Muscle layer of duodenum (tissue), 2 donors: ENCODE results near the gene CYP1B1.
"Not testable (repeated sequence)": the region's sequence is repeated elsewhere in the genome, so short reads cannot be mapped to it uniquely, and the experiment has no call there.

Experiments
- H3K27ac ChIP-seq: one replicate; pipeline ENCODE4 v1.7.0; 2013; ENCODE audit warnings: mild to moderate bottlenecking, low read length
- H3K27me3 ChIP-seq: one replicate; pipeline ENCODE4 v1.7.0; 2013; ENCODE audit warnings: low read depth, mild to moderate bottlenecking, control low read depth, low read length
- H3K36me3 ChIP-seq, 2 donors: one replicate each; pipeline ENCODE4 v1.7.0; 2013; ENCODE audit warnings: low read length in 2 of 2, control low read depth in 1 of 2, mild to moderate bottlenecking in 1 of 2; ENCODE audit not compliant: insufficient read depth in 2 of 2, control insufficient read depth in 1 of 2
- H3K4me1 ChIP-seq, 2 donors: one replicate each; pipeline ENCODE4 v1.7.0; 2013; ENCODE audit warnings: low read length in 2 of 2, mild to moderate bottlenecking in 2 of 2, control low read depth in 1 of 2, moderate library complexity in 1 of 2; ENCODE audit not compliant: insufficient read depth in 2 of 2, control insufficient read depth in 1 of 2
- H3K4me3 ChIP-seq, 2 donors: one replicate each; pipeline ENCODE4 v1.7.0; 2013; ENCODE audit warnings: low read length in 2 of 2, low read depth in 1 of 2, mild to moderate bottlenecking in 1 of 2
- H3K9me3 ChIP-seq, 2 donors: one replicate each; pipeline ENCODE4 v1.7.0; 2013; ENCODE audit warnings: low read length in 2 of 2, control low read depth in 1 of 2, mild to moderate bottlenecking in 1 of 2; ENCODE audit not compliant: control insufficient read depth in 1 of 2
- donor health status: healthy.

Gene CYP1B1

DNA sequence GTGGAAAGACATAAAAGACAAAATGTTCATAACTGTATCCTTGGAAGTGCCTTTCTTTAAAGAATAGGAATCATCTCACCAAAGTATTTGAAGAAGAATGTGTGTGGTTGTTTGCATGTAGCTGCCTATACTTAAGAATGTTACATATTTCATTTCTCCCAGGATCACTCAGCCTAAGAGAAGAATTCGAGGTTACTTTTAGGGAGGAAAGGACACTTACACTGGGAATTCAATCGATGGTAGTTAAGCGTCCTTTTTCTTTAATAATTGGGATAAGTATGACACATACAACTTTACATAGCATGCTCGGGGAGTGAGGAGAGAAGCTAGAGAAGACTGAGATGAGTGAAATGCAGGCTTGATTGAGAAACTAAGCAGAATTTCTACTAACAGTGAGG is 22.0 kb upstream of the CYP1B1 start:
- Histone ChIP-seq H3K27ac (peak overlapping the region; percentile 67), H3K9me3 (no peaks in the 10 kb centered on the region), H3K27me3 (no peaks in the 10 kb centered on the region), H3K4me3 (peak overlapping the region in 1 of 2 donors; percentile 45), H3K4me1 (peaks cover 18% of the 10 kb centered on the region in 2 donors), H3K36me3 (peaks cover 0 to 4% of the 10 kb centered on the region in 2 donors)

DNA sequence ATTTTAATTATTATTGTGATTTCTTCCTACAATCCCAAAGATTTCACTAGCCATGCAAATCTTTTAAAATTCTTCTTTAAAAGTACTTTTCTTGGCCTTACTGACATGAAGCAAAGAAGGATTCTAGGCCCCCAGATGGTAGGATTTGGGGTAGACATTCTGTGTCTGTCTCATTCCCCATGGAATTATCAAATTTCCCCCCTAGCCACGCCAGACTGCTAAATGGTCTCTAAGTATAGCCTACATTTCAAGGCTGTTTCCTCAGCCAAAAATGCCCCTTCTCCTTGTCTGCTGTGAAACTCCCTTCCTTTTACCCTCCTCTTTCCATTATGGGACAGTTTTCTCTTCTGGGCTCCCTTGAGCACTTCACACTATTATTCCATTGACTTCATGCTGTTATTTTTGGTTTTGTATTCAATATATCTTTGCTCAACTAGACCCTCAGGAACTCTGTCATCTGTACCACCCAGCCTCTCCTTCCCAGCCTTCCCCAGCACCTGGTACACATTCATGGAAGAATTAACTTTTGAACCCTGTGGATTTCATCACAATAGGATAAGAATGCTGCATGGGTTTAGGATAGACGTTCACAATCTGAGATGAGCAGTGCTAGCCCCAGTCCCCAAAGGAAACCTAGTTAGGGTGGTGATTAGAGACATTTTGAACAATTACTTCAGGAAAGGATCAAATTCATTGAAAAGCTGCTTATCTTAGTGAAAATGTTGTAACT is 21.5 kb upstream of the CYP1B1 start:
- peak overlapping the region; percentile 67 for H3K27ac ChIP-seq

DNA sequence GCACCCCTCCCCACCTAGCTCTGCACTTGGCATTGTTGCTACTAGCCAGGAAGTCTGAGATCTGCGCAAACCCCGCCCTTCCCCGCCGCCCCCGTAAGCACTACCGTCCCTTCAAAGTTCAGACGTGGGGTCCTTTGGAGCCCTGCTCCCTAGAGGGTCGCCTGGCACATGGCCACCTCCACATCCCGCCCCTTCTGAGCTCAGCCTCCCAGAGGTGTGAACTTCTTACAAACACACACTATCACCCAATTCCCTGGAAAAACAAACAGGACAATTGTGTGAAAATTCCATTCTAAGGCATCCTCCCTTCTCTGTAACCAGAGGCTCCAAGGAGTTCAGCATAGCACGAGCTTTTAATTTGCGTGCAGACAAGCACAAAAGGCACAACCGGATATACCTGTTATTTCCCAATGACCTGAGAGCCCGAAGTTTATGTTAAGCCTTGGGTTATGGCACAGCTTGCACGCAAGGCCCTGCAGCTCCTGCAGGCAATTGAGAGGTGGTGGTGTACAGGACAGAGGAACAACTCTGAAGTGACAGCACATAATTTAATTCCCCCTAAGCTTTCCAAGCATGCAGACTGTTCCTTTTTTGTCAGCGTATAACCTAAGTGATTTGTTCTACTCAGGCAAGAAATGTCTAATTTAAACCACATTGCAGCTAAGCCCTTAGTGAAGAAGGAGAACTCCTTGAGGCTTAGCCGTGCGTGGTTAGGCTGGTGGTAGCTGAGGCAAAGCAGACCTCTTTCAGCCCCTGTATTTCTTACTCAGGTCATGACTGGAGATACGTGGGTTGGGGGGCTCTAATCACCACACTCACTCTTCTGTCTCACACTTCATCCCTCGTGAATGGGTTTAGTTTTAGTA is 20.3 kb upstream of the CYP1B1 start:
- Histone ChIP-seq H3K27ac (no peak overlapping the region), H3K4me3 (no peak overlapping the region), H3K27me3 (no peaks in the 10 kb centered on the region), H3K36me3 (peaks cover 0 to 4% of the 10 kb centered on the region in 2 donors), H3K9me3 (no peaks in the 10 kb centered on the region), H3K4me1 (peaks cover 18% of the 10 kb centered on the region in 2 donors)

More for the DNA sequence above, 21.5 kb upstream of the CYP1B1 start:
- Histone ChIP-seq H3K27me3 (no peaks in the 10 kb centered on the region), H3K36me3 (peaks cover 0 to 4% of the 10 kb centered on the region in 2 donors), H3K9me3 (no peaks in the 10 kb centered on the region), H3K4me3 (no peak overlapping the region), H3K4me1 (peaks cover 18% of the 10 kb centered on the region in 2 donors)

DNA sequence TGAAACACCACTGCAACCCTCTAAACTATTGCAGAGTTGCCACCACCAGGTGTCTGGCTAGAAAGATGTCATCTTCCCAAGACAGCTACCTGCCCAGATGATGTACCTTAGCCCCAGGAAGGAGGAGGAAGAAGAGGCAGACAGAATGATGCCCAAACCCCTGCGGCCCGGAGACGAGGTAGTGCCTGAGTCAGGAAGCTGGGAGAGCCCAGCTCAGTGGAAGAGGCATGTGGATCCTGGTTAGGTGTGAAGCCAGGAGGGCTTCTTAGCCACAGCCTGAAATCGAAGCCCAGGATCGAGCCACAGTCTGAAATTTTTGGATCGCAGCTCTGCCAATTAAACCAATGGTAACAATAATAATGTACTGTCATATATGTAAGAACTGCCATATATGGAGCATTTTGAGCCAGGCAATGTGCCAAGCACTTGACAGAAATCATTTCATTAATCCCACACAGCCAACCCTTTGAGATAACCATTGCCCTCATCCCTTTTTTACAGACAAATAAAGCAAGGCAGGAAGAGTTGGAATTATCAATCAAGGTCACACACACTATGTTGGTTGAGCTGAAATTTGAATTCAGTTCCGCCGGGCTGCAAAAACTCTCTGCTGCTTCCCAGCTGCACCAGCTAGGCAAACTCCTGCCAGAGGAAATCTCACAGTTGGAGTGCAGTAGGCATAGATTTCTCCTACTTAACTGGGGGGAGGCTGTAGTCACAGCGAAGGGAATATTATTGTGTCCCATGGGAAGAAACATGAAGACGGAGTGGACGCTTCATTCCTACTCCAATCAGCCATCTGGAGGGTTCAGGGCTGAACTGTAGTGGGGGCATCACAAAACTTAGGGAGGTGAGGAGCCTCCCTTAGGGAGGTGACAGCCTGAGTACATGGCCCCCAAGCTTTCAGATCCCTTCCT is 19.4 kb upstream of the CYP1B1 start:
- Histone ChIP-seq H3K9me3 (no peaks in the 10 kb centered on the region), H3K4me1 (peaks cover 18% of the 10 kb centered on the region in 2 donors), H3K4me3 (no peak overlapping the region), H3K27me3 (no peaks in the 10 kb centered on the region), H3K36me3 (peaks cover 0 to 4% of the 10 kb centered on the region in 2 donors), H3K27ac (no peak overlapping the region)

DNA sequence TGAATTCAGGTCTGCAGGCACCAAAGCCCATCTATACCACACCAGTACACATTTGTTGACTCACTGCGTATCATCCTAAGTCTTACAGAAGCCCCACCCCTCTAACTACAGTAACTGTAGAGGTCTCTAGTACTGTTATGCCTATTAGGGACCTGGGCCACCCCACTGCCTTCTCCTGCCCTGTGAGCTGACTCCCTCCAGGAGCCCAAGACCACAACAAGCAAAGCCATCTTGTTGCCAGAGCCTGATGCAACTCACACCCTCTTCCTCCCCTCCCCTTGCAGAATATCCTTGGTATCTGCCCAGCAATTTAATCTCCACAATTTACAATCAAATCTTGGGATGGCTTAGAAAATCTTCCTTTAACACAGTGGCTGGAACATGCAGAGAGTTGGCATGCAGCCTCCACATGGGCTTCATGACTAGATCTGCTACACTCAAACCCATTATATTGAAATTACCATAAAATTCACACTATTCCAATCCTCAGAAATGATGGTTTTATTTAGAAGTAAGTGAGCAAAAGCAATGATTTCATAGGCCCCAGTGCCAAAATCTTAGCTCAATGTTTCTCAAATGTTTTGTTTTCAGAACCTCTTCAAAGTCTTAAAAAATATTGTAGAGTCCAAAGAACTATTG is 17.7 kb upstream of the CYP1B1 start:
- peak overlapping the region; percentile 35 for H3K27ac ChIP-seq
- H3K36me3 ChIP-seq: peaks cover 0 to 4% of the 10 kb centered on the region in 2 donors
- H3K27me3 ChIP-seq: no peaks in the 10 kb centered on the region
- peaks cover 12 to 18% of the 10 kb centered on the region in 2 donors for H3K4me1 ChIP-seq
- H3K9me3 ChIP-seq: no peaks in the 10 kb centered on the region
- no peak overlapping the region for H3K4me3 ChIP-seq

DNA sequence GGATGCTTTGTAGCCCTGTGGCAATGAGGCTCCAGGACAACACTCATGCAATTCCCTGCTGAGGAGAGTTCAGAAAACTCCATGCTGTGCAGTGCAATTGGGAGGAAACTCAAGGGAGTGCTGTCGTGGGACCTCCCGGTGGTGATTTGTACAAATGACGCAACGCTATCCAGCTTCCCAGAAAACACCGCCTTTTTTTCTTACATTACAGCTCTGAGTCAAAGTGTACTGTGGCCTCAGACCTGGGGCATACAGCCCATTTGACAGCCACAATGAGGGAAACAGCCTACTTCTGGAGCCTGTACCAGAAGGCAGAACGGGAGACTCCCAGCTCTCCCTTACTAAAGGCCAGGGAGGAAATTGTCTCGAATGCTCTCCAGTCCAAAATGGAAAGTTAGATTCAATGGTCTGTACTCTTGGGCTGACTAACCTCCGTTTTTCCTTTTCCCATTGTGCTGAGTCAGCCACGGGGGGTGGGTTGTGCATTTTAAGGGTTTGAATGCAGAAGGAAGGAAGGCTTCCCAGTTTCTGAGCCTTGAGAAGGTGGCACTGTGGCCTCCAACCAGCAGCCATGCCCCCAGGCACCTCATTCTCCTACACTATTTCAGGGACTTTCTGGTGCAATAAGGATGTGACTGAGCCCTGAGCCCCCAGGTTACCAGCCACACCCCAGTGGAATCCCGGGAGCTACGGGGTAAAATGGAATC is 16.4 kb upstream of the CYP1B1 start:
- peak overlapping the region; percentile 64 for H3K27ac ChIP-seq
- H3K36me3 ChIP-seq: peaks cover 0 to 4% of the 10 kb centered on the region in 2 donors
- peaks cover 10 to 12% of the 10 kb centered on the region in 2 donors for H3K4me1 ChIP-seq
- no peak overlapping the region for H3K4me3 ChIP-seq
- no peaks in the 10 kb centered on the region for H3K9me3 ChIP-seq
- H3K27me3 ChIP-seq: no peaks in the 10 kb centered on the region

DNA sequence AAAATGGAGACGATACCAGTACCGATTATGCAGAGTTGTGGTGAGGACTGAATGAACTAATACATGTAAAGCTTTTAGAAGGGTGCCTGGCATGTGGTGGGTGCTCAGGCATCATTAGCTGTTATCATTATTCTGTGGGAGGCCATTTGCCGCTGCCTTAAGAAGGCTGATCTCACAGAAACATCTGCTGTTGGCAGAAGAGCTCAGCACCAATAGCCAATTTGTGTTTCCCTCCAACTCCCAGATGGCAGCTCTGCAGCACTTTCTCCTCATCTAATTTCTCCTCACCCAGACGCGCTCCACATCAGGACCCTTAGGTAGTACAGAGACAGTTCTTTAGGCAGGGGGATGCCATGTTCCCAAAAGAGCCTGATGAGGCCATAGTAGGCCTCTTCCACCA is 15.8 kb upstream of the CYP1B1 start:
- Histone ChIP-seq H3K27ac (peak overlapping the region; percentile 64), H3K36me3 (peaks cover 0 to 2% of the 10 kb centered on the region in 2 donors), H3K4me3 (no peak overlapping the region), H3K9me3 (no peaks in the 10 kb centered on the region), H3K4me1 (peaks cover 10 to 12% of the 10 kb centered on the region in 2 donors), H3K27me3 (no peaks in the 10 kb centered on the region)

DNA sequence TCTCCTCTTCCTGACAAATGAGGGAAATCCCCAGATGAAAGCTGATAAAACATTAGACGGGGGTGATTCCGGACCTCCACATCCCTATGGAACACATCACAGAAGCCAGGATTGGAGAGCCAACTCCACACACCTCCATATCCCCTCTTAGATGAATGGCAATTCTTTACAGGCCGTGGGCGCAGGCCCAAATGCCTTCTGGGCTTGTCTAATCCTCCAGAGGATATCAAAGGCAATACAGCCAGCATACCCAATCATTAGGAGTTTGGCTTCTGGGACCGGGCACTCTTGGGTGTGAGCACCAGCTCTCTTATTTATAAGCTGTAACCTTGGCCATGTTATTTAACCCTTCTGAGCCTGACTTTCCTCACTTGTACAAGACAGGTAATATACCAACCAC is 15.0 kb upstream of the CYP1B1 start:
- no peaks in the 10 kb centered on the region for H3K27me3 ChIP-seq
- no peak overlapping the region for H3K4me3 ChIP-seq
- no peaks in the 10 kb centered on the region for H3K9me3 ChIP-seq
- no peaks in the 10 kb centered on the region for H3K36me3 ChIP-seq
- H3K27ac ChIP-seq: no peak overlapping the region
- peaks cover 3 to 6% of the 10 kb centered on the region in 2 donors for H3K4me1 ChIP-seq

DNA sequence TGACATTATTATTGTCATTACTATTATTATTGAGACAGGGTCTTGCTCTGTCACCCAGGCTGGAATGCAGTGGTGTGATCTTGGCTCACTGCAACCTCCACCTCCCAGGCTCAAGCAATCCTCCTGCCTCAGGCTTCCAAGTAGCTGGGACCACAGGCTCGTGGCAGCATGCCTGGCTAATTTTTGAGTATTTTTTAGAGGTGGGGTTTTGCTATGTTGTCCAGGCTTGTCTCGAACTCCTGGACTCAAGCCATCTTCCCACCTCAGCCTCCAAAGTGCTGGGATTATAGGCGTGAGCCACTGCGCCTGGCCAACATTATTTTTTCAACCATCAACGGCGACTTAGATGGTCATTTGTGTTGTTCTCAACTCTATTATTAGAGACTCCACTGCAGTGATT is 14.3 kb upstream of the CYP1B1 start:
- not testable (repeated sequence) for H3K27ac ChIP-seq, H3K4me3 ChIP-seq, H3K9me3 ChIP-seq, H3K4me1 ChIP-seq, H3K27me3 ChIP-seq, H3K36me3 ChIP-seq

DNA sequence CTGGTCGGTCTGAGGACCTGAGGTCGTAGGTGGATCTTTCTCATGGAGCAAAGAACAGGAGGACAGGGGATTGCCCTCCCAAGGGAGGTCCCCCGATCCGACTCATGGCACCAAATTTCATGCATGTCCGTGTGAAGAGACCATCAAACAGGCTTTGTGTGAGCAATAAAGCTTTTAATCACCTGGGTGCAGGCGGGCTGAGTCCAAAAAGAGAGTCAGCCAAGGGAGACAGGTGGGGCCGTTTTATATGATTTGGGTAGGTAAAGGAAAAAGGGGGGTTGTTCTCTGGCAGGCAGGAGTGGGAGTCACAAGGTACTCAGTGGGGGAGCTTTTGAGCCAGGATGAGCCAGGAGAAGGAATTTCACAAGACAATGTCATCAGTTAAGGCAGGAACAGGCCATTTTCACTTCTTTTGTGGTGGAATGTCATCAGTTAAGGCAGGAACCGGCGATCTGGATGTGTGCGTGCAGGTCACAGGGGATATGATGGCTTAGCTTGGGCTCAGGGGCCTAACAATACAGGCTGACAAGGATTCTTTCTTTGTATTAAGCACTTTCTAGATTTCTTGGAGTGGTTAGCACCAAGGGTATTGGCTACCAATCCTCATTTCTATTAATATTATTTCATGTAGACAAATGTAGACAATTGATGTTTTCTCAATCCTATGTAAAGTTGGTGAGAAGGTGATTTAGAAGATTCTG is 10.2 kb upstream of the CYP1B1 start:
- not testable (repeated sequence) for H3K4me1 ChIP-seq, H3K27me3 ChIP-seq, H3K4me3 ChIP-seq, H3K9me3 ChIP-seq, H3K36me3 ChIP-seq, H3K27ac ChIP-seq
